Brain microvascular endothelial cell (primary cell): ENCODE results near the gene NFIX.

Source experiments
- DNase-seq: peaks from one replicate; pipeline ENCODE4 v3.0.0-alpha.2; 2020
- H3K27ac ChIP-seq: fragments of 250-450 bp; sonication (Bioruptor Pico); 2 replicates; pipeline ENCODE4 v1.5.1; 2020; ENCODE audit warnings: mild to moderate bottlenecking, moderate library complexity
- H3K27me3 ChIP-seq: fragments of 250-450 bp; sonication (Bioruptor Pico); replicated peaks from 2 replicates; pipeline ENCODE4 v1.5.1; 2020; ENCODE audit warnings: mild to moderate bottlenecking
- H3K36me3 ChIP-seq: fragments of 250-450 bp; sonication (Bioruptor Pico); replicated peaks from 2 replicates; pipeline ENCODE4 v1.5.1; 2020; ENCODE audit warnings: mild to moderate bottlenecking
- H3K4me3 ChIP-seq: 2 replicates; pipeline ENCODE4 v1.5.1; 2011; ENCODE audit warnings: low read depth, mild to moderate bottlenecking, control low read depth, low read length, moderate library complexity
- in situ Hi-C: cut with HindIII; loops from 2 replicates; pipeline ENCODE4 v1.10.0; 2017; ENCODE audit warnings: low sequenced_read_pairs, low pct_ligation_motif_present
- TF ChIP-seq, protein P1 (sequence below): IDR thresholded peaks from 2 replicates; pipeline ENCODE4 v1.5.1; 2011; ENCODE audit warnings: low read depth, mild to moderate bottlenecking, moderate library complexity, low read length, control low read depth, inconsistent platforms; ENCODE audit errors: missing control alignments

The NFIX gene

GRCh38 chr19:13051557-13052165 lies 56.4 kb downstream of the NFIX start:
- no peak overlapping the region for H3K4me3 ChIP-seq
- in situ Hi-C loops, result no loop called here
- no peaks in the 10 kb centered on the region for H3K36me3 ChIP-seq
- TF ChIP-seq, protein P1, sequence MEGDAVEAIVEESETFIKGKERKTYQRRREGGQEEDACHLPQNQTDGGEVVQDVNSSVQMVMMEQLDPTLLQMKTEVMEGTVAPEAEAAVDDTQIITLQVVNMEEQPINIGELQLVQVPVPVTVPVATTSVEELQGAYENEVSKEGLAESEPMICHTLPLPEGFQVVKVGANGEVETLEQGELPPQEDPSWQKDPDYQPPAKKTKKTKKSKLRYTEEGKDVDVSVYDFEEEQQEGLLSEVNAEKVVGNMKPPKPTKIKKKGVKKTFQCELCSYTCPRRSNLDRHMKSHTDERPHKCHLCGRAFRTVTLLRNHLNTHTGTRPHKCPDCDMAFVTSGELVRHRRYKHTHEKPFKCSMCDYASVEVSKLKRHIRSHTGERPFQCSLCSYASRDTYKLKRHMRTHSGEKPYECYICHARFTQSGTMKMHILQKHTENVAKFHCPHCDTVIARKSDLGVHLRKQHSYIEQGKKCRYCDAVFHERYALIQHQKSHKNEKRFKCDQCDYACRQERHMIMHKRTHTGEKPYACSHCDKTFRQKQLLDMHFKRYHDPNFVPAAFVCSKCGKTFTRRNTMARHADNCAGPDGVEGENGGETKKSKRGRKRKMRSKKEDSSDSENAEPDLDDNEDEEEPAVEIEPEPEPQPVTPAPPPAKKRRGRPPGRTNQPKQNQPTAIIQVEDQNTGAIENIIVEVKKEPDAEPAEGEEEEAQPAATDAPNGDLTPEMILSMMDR, result no peak
- no peaks in the 10 kb centered on the region for H3K27me3 ChIP-seq
- DNase-seq, result no peak
- no peak overlapping the region for H3K27ac ChIP-seq

DNA sequence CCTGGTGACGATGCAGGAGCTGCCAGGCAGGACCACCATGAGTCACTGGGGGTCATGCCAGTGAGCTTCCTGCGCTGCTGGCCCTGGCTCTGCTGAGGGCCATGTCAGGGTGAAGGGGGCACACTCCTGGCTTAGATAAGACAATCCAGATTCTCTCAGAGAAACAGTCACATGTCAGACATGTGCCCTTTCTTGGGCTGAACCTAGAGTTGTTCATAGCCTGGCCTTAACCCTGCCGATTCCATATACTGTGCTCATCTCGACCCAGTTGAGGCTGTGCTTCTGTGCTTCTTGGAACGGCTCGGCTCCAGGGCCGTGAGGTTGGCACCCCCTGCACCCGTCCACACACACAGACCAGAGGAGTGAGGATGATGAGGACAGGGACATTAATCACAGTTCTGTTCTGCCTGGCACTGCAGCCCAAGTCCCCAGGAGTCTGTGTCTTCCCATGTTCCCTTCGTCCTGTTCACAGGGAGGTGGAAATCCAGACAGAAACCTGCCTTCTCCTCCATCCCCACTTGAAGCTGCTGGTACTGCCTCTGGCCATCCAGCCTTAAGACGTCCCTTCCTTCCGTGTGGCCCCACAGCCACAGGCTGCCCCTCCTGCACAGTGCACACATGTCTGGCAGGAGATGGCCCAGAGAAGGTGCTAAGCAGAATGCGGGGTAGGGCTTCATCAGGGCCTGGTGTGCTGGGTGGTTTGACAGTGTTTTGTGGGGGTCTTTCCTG lies 57.3 kb downstream of the NFIX start:
- in situ Hi-C loops, result no loop called here
- no peaks in the 10 kb centered on the region for H3K36me3 ChIP-seq
- H3K27ac ChIP-seq, result no peak overlapping the region
- no peaks in the 10 kb centered on the region for H3K27me3 ChIP-seq
- TF ChIP-seq, protein P1, result no peak
- H3K4me3 ChIP-seq, result no peak overlapping the region
- no peak for DNase-seq

GRCh38 chr19:13053238-13053637 lies 58.0 kb downstream of the NFIX start:
- Histone ChIP-seq H3K27ac (peak overlapping the region; percentile 90), H3K36me3 (no peaks in the 10 kb centered on the region), H3K4me3 (no peak overlapping the region), H3K27me3 (no peaks in the 10 kb centered on the region)
- no peak for DNase-seq
- in situ Hi-C loops, result no loop called here
- TF ChIP-seq, protein P1, result no peak

GRCh38 chr19:13053761-13054625 lies 58.7 kb downstream of the NFIX start:
- peak; percentile 89 for DNase-seq
- H3K4me3 ChIP-seq, result no peak overlapping the region
- in situ Hi-C loops, result no loop called here
- TF ChIP-seq, protein P1, result no peak
- peak overlapping the region; percentile 90 for H3K27ac ChIP-seq
- no peaks in the 10 kb centered on the region for H3K27me3 ChIP-seq
- H3K36me3 ChIP-seq, result no peaks in the 10 kb centered on the region

DNA sequence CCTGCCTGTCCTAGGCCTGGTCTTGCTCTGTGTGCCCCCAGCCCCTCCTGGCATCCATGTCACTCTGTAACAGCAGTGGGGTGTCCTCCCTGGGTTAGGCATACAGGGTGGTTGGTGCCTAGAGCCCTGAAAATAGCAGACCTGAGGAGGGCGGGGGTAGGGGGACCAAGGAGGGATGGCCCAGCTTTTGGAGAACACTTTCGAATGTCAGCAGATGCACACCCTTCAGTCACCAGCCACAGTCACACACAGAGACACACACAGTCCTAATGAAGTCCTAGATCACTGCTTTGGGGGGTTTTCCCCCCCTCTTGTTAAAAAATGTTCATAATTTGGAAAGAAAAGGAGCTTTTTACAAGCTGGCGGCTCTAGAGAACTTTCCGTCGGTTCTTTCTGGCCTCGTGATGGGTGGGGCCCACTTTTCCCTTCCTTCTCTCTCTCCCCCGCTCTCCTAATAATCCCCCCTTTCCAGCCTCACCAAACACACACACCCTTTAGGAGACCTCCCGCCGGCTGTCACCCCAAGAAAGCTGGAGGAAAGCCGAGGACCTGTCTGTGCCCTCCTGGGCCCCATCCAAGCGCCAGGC lies 59.4 kb downstream of the NFIX start:
- Histone ChIP-seq H3K36me3 (no peaks in the 10 kb centered on the region), H3K27me3 (no peaks in the 10 kb centered on the region), H3K27ac (peak overlapping the region; percentile 90), H3K4me3 (no peak overlapping the region)
- DNase-seq, result no peak
- in situ Hi-C loops, result no loop called here
- TF ChIP-seq, protein P1, result no peak
